Measurements from ENCODE around the gene SCAF4.

DNA sequence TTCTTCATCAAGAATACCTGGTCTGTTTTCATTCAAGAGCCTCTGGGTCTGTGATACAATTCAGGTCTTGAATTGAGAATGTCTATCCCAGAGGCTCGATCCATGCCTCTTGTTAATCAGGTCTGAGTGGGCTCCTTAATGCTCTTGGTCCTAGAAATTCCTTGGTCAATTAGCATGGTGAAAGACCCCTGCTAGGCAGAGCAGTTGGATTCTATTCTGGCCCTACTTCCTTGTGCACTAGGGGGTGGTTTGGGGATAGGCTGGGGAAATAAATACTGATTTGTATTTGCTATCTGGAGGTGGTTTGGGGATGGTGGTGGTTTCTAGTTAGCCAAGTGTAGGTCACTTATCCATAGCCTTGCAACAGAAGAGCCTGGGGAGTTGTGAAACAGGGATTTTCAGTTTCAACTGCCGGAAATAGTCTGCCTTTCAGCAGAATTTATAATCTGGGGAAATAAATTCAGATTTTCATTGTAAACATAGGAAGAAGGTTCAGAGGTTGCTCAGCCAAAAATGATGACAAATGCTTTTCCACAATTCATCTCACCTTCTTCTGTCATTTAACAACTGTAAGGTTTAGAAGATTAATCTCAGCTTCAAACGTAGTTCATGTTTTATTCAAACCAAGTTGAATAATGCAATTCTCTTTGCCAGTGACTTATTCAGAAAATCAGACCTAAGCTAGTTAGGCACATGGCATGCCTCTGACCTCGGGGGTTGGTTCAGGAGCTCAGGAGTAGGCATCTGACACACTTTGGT, 22.2 kb upstream of the SCAF4 start:
- TF ChIP-seq POLR2A (IDR thresholded peaks at IDR 0.05; ENCODE audit: low read depth) (no peak), POLR2AphosphoS5 (IDR thresholded peaks at IDR 0.05) (no peak)
- TF ChIP-seq, protein P1, sequence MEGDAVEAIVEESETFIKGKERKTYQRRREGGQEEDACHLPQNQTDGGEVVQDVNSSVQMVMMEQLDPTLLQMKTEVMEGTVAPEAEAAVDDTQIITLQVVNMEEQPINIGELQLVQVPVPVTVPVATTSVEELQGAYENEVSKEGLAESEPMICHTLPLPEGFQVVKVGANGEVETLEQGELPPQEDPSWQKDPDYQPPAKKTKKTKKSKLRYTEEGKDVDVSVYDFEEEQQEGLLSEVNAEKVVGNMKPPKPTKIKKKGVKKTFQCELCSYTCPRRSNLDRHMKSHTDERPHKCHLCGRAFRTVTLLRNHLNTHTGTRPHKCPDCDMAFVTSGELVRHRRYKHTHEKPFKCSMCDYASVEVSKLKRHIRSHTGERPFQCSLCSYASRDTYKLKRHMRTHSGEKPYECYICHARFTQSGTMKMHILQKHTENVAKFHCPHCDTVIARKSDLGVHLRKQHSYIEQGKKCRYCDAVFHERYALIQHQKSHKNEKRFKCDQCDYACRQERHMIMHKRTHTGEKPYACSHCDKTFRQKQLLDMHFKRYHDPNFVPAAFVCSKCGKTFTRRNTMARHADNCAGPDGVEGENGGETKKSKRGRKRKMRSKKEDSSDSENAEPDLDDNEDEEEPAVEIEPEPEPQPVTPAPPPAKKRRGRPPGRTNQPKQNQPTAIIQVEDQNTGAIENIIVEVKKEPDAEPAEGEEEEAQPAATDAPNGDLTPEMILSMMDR (IDR thresholded peaks at IDR 0.05): no peak

Data from esophagus muscularis mucosa (tissue), 3 donors.